ENCODE measurements around the gene ANKRD63. TPM values are rescaled to one million over a fixed set of nuclear protein-coding genes. Genes with fewer than 3 reads are reported as not detected.

ANKRD63 gene
- total RNA-seq, 2 donors from 2014 or later: not detected

GRCh38 chr15:40297356-40297755 lies 14.5 kb upstream of the ANKRD63 start:
- Histone ChIP-seq H3K9me3 (no peaks in the 10 kb centered on the region), H3K27ac (no peak overlapping the region), H3K4me3 (no peak overlapping the region), H3K36me3 (replicated peaks in 1 of 2; ENCODE audit: insufficient read depth in 1 of 2, low read depth in 2 of 2) (no peaks in the 10 kb centered on the region), H3K27me3 (no peaks in the 10 kb centered on the region), H3K4me1 (peaks cover 14% of the 10 kb centered on the region)
- intact Hi-C loops (cut with DNase I): no loop called here
- no peak for TF ChIP-seq POLR2A (IDR thresholded peaks at IDR 0.05)
- no peak for TF ChIP-seq CTCF (IDR thresholded peaks at IDR 0.05)
- DNase-seq (no peak), ATAC-seq (no peak)
- WGBS, 2 donors: 91 to 92% methylated on average over 8 to 10 of the region's 10 CpGs

- intact Hi-C loops (cut with DNase I): no loop called here
- TF ChIP-seq CTCF (IDR thresholded peaks at IDR 0.05) (no peak), POLR2A (IDR thresholded peaks at IDR 0.05) (no peak)
- no peak for ATAC-seq
Observed at GRCh38 chr15:40296561-40297230, 13.8 kb upstream of the ANKRD63 start.

DNA sequence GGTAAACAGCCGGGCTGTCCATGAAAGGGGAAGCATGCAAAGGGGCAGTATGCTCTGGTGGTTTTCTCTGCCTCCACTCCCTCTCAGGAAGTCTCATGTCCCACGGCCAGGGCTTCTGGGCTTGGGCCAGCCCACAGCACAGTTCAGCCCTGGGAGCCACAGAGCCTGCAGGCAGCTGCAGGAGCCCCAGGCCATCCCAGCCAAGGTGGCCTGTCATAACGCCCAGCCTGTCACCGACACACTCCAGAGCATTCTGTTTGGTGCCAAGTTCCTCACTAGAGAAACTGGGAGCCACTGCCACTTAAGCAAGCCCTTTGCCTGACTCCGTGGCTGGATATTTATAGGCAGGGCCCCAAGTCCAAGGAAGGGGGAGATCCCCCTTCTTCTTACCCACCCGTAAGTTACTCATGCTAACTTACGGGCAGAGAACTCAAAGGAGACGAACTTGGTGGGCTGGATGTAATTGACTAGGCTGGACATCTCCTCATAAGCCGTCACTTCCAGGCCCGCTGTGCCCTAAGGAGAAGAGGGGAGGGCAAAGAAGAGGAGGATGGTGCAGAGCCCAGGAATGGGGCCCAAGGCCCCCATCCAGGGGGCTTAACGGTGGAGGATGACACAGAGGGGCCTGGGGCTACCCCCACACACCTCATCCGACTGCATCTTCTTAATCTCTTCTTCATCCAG lies 13.2 kb upstream of the ANKRD63 start:
- Histone ChIP-seq H3K4me1 (peaks cover 20% of the 10 kb centered on the region), H3K4me3 (no peak overlapping the region), H3K9me3 (no peaks in the 10 kb centered on the region), H3K27ac (no peak overlapping the region), H3K27me3 (peaks cover 0 to 8% of the 10 kb centered on the region in 2 donors), H3K36me3 (replicated peaks in 1 of 2; ENCODE audit: insufficient read depth in 1 of 2, low read depth in 2 of 2) (no peaks in the 10 kb centered on the region)
- intact Hi-C loops (cut with DNase I): no loop called here
- 61 to 66% methylated on average over 10 to 12 of the region's 12 CpGs for WGBS, 2 donors
- ATAC-seq (peak; percentile 77), DNase-seq (peak; percentile 58 to 89 (median 74))
- TF ChIP-seq CTCF (IDR thresholded peaks at IDR 0.05) (no peak), POLR2A (IDR thresholded peaks at IDR 0.05) (no peak)

More at GRCh38 chr15:40296561-40297230, 13.8 kb upstream of the ANKRD63 start:
- H3K27me3 ChIP-seq: peaks cover 0 to 4% of the 10 kb centered on the region in 2 donors
- no peak overlapping the region for H3K27ac ChIP-seq
- H3K4me1 ChIP-seq: peaks cover 14% of the 10 kb centered on the region
- no peak for DNase-seq
- WGBS, 2 donors: 83 to 95% methylated on average over 5 of the region's 5 CpGs
- no peaks in the 10 kb centered on the region for H3K9me3 ChIP-seq
- H3K36me3 ChIP-seq (replicated peaks in 1 of 2; ENCODE audit: insufficient read depth in 1 of 2, low read depth in 2 of 2): no peaks in the 10 kb centered on the region
- no peak overlapping the region for H3K4me3 ChIP-seq

- DNase-seq: no peak
- TF ChIP-seq POLR2A (IDR thresholded peaks at IDR 0.05) (no peak), CTCF (IDR thresholded peaks at IDR 0.05) (no peak)
- H3K36me3 ChIP-seq (replicated peaks in 1 of 2; ENCODE audit: insufficient read depth in 1 of 2, low read depth in 2 of 2): no peaks in the 10 kb centered on the region
- H3K4me3 ChIP-seq: no peak overlapping the region
- peaks cover 25% of the 10 kb centered on the region for H3K4me1 ChIP-seq
- intact Hi-C loops (cut with DNase I): no loop called here
- no peaks in the 10 kb centered on the region for H3K9me3 ChIP-seq
- peaks cover 0 to 8% of the 10 kb centered on the region in 2 donors for H3K27me3 ChIP-seq
- ATAC-seq: no peak
- H3K27ac ChIP-seq: no peak overlapping the region
- 79 to 90% methylated on average over 1 of the region's 1 CpG for WGBS, 2 donors
Observed at GRCh38 chr15:40295297-40295696, 12.4 kb upstream of the ANKRD63 start.
